ENCODE results near the gene ZNF281. TPM values are rescaled to one million over a fixed set of nuclear protein-coding genes. Genes with fewer than 3 reads are reported as not detected.

Gene ZNF281, protein sequence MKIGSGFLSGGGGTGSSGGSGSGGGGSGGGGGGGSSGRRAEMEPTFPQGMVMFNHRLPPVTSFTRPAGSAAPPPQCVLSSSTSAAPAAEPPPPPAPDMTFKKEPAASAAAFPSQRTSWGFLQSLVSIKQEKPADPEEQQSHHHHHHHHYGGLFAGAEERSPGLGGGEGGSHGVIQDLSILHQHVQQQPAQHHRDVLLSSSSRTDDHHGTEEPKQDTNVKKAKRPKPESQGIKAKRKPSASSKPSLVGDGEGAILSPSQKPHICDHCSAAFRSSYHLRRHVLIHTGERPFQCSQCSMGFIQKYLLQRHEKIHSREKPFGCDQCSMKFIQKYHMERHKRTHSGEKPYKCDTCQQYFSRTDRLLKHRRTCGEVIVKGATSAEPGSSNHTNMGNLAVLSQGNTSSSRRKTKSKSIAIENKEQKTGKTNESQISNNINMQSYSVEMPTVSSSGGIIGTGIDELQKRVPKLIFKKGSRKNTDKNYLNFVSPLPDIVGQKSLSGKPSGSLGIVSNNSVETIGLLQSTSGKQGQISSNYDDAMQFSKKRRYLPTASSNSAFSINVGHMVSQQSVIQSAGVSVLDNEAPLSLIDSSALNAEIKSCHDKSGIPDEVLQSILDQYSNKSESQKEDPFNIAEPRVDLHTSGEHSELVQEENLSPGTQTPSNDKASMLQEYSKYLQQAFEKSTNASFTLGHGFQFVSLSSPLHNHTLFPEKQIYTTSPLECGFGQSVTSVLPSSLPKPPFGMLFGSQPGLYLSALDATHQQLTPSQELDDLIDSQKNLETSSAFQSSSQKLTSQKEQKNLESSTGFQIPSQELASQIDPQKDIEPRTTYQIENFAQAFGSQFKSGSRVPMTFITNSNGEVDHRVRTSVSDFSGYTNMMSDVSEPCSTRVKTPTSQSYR
- total RNA-seq = 10 to 100 TPM; 14.6 to 18.4 TPM
- polyA plus RNA-seq = 10 to 100 TPM in 1 of 2 donors, 1 to 10 TPM in 1; 4.9 to 11.6 TPM

DNA sequence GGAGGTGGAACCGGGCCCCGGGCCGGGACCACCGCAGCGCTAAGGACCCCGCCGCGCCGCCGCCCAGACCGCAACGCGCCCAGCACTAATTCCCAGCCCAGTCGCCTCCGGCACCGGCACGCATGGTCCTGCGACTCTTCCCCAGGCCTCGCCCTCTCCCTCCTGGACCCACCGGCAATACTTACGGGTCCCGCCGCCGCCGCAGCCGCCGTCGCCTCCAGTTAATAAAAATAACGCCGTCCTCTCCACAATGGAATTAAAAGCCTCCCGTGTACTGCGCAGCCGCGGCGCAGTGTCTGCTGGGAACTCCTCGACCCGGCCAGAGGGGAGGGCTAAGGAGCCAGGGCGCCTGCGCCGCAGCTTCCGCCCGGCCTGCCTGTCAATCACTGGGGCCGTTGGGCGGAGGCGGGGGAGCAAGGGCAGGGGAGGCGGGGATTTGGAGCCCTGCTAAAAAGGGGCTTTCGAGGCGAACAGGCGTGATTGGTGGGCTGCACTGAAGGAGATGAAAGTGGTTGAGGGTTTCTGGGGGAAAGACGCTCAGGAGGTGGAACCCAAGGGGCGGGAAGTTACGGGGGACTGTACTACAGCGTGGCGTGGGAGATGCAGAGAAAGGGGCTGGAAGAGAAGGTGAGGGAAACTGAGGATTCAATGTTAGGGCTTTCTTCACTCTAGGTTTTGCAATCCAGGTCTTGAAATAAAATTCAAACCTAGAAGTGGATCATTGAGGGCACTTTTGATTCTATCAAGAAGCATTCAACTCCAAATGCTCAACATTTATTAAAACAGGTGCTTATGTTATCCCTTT is at the start of gene ZNF281:
TSS of gene ZNF281 (minus strand) at position 276 of the 805 bp plus-strand sequence. CDS start 331 bp downstream, outside the sequence.
- Histone ChIP-seq H3K4me1 (ENCODE audit: control insufficient read depth in 4 of 4, insufficient read depth in 4 of 4, low read length in 3 of 4) (peaks cover 6 to 44% (median 39%) of the 10 kb centered on the region in 4 donors), H3K9ac (ENCODE audit: low read depth in 1 of 2, low read length in 2 of 2) (peak within 1 kb of the TSS; percentile 94 to 96), H3K27ac (ENCODE audit: low read depth in 1 of 2, low read length in 2 of 2) (peak within 1 kb of the TSS; percentile 93 to 96), H3K27me3 (ENCODE audit: control insufficient read depth in 4 of 4, insufficient read depth in 4 of 4, low read length in 3 of 4) (no peaks in the 10 kb centered on the region), H3K4me3 (ENCODE audit: low read depth in 1 of 3, low read length in 3 of 3) (peak within 1 kb of the TSS; percentile 87 to 95 (median 94)), H3K9me3 (ENCODE audit: control insufficient read depth in 4 of 4, low read length in 3 of 4) (no peaks in the 10 kb centered on the region), H3K36me3 (ENCODE audit: control insufficient read depth in 4 of 4, insufficient read depth in 3 of 4, low read depth in 1 of 4, low read length in 3 of 4) (peaks cover 0 to 3% (median under 1%) of the 10 kb centered on the region in 4 donors)
- DNase-seq (ENCODE audit: low spot score) = peak; percentile 92
- WGBS = under 1% methylated on average over 54 of the region's 54 CpGs
- TF ChIP-seq RXRA (IDR thresholded peaks at IDR 0.05) (peak in 1 of 2 donors; percentile 28), JUND (IDR thresholded peaks at IDR 0.05) (peak in 1 of 2 donors; percentile 6), HNF4A (conservative IDR thresholded peaks at IDR 0.05) (peak in 1 of 2 donors; percentile 41), RAD21 (IDR thresholded peaks at IDR 0.05) (peak; percentile 16 to 21), GABPA (IDR thresholded peaks at IDR 0.05 in 1 of 2, conservative IDR thresholded peaks at IDR 0.05 in 1 of 2) (peak in 1 of 2 donors; percentile 49), FOXA2 (IDR thresholded peaks at IDR 0.05) (no peak), SP1 (IDR thresholded peaks at IDR 0.05) (peak; percentile 11), EGR1 (IDR thresholded peaks at IDR 0.05; ENCODE audit: low read depth in 2 of 2) (no peak), HNF4G (IDR thresholded peaks at IDR 0.05) (no peak), FOXA1 (IDR thresholded peaks at IDR 0.05) (no peak), YY1 (IDR thresholded peaks at IDR 0.05) (peak; percentile 50), NR2F2 (IDR thresholded peaks at IDR 0.05) (no peak), TAF1 (conservative IDR thresholded peaks at IDR 0.05) (no peak)
- TF ChIP-seq, protein P1, sequence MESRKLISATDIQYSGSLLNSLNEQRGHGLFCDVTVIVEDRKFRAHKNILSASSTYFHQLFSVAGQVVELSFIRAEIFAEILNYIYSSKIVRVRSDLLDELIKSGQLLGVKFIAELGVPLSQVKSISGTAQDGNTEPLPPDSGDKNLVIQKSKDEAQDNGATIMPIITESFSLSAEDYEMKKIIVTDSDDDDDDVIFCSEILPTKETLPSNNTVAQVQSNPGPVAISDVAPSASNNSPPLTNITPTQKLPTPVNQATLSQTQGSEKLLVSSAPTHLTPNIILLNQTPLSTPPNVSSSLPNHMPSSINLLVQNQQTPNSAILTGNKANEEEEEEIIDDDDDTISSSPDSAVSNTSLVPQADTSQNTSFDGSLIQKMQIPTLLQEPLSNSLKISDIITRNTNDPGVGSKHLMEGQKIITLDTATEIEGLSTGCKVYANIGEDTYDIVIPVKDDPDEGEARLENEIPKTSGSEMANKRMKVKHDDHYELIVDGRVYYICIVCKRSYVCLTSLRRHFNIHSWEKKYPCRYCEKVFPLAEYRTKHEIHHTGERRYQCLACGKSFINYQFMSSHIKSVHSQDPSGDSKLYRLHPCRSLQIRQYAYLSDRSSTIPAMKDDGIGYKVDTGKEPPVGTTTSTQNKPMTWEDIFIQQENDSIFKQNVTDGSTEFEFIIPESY (IDR thresholded peaks at IDR 0.05) = no peak
- TF ChIP-seq, protein P2, sequence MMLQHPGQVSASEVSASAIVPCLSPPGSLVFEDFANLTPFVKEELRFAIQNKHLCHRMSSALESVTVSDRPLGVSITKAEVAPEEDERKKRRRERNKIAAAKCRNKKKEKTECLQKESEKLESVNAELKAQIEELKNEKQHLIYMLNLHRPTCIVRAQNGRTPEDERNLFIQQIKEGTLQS (IDR thresholded peaks at IDR 0.05) = no peak
- TF ChIP-seq, protein P3, sequence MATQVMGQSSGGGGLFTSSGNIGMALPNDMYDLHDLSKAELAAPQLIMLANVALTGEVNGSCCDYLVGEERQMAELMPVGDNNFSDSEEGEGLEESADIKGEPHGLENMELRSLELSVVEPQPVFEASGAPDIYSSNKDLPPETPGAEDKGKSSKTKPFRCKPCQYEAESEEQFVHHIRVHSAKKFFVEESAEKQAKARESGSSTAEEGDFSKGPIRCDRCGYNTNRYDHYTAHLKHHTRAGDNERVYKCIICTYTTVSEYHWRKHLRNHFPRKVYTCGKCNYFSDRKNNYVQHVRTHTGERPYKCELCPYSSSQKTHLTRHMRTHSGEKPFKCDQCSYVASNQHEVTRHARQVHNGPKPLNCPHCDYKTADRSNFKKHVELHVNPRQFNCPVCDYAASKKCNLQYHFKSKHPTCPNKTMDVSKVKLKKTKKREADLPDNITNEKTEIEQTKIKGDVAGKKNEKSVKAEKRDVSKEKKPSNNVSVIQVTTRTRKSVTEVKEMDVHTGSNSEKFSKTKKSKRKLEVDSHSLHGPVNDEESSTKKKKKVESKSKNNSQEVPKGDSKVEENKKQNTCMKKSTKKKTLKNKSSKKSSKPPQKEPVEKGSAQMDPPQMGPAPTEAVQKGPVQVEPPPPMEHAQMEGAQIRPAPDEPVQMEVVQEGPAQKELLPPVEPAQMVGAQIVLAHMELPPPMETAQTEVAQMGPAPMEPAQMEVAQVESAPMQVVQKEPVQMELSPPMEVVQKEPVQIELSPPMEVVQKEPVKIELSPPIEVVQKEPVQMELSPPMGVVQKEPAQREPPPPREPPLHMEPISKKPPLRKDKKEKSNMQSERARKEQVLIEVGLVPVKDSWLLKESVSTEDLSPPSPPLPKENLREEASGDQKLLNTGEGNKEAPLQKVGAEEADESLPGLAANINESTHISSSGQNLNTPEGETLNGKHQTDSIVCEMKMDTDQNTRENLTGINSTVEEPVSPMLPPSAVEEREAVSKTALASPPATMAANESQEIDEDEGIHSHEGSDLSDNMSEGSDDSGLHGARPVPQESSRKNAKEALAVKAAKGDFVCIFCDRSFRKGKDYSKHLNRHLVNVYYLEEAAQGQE (IDR thresholded peaks at IDR 0.05) = peak; percentile 51
- TF ChIP-seq, protein P4, sequence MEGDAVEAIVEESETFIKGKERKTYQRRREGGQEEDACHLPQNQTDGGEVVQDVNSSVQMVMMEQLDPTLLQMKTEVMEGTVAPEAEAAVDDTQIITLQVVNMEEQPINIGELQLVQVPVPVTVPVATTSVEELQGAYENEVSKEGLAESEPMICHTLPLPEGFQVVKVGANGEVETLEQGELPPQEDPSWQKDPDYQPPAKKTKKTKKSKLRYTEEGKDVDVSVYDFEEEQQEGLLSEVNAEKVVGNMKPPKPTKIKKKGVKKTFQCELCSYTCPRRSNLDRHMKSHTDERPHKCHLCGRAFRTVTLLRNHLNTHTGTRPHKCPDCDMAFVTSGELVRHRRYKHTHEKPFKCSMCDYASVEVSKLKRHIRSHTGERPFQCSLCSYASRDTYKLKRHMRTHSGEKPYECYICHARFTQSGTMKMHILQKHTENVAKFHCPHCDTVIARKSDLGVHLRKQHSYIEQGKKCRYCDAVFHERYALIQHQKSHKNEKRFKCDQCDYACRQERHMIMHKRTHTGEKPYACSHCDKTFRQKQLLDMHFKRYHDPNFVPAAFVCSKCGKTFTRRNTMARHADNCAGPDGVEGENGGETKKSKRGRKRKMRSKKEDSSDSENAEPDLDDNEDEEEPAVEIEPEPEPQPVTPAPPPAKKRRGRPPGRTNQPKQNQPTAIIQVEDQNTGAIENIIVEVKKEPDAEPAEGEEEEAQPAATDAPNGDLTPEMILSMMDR (IDR thresholded peaks at IDR 0.05; ENCODE audit: low read depth, low read length, missing input control) = no peak
- TF ChIP-seq, protein P5, sequence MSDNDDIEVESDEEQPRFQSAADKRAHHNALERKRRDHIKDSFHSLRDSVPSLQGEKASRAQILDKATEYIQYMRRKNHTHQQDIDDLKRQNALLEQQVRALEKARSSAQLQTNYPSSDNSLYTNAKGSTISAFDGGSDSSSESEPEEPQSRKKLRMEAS (IDR thresholded peaks at IDR 0.05) = no peak

All from liver (tissue), 9 donors.